Activated CD4-positive, alpha-beta T cell treated with anti-CD3 and anti-CD28 coated beads for 36 hours (primary cell): ENCODE measurements around the gene SGCG. TPM values are rescaled to one million over a fixed set of nuclear protein-coding genes. Genes with fewer than 3 reads are reported as not detected.

ENCODE experiments used
- ATAC-seq: fragments of 200-7000 bp; cut with Tn5 transposase; one replicate; pipeline ENCODE4 v1.10.0; 2021; ENCODE audit warnings: mild to moderate bottlenecking, moderate library complexity
- CTCF ChIA-PET: fragments of 350-600 bp; sonication (Branson Sonifier 250); formaldehyde crosslinking; loops from one replicate; lab custom pipeline; 2021; ENCODE audit warnings: antibody characterized with exemption; lab: Charles Lee
- POLR2A ChIA-PET: fragments of 350-600 bp; sonication (Branson Sonifier 250); formaldehyde crosslinking; loops from one replicate; lab custom pipeline; 2021; ENCODE audit warnings: antibody characterized with exemption, inconsistent platforms; lab: Charles Lee
- DNase-seq: peaks from one replicate; pipeline ENCODE4 v3.0.0-alpha.2; 2020
- H3K27ac Mint-ChIP-seq: one replicate; pipeline ENCODE4 v1.8.0; 2021; ENCODE audit warnings: mixed read lengths
- H3K27me3 Mint-ChIP-seq: one replicate; pipeline ENCODE4 v1.8.0; 2021; ENCODE audit warnings: mixed read lengths
- H3K36me3 Mint-ChIP-seq: one replicate; pipeline ENCODE4 v1.8.0; 2021; ENCODE audit warnings: low read depth, mixed read lengths
- H3K4me1 Mint-ChIP-seq: one replicate; pipeline ENCODE4 v1.8.0; 2021; ENCODE audit warnings: mixed read lengths
- H3K4me3 Mint-ChIP-seq: one replicate; pipeline ENCODE4 v1.8.0; 2021; ENCODE audit warnings: mild to moderate bottlenecking, moderate library complexity, mixed read lengths
- H3K9me3 Mint-ChIP-seq: one replicate; pipeline ENCODE4 v1.8.0; 2021; ENCODE audit warnings: low read depth, mixed read lengths
- intact Hi-C, 2 experiments: fragments of 100-400 bp; cut with DNase I in 1 of 2; cut with micrococcal nuclease in 1 of 2; formaldehyde crosslinking; loops; one replicate each; pipeline versions ENCODE4 v1.14.2 to v1.15.1; 2022 to 2024; cut with DNase I, micrococcal nuclease
- total RNA-seq, 2 experiments: library from RNA; stranded (reverse); gene quantifications; one replicate each; pipeline ENCODE4 v1.2.3, GENCODE V29; 2021

Gene SGCG
- total RNA-seq, 2 experiments from 2014 or later, result not detected

- Mint-ChIP-seq H3K4me3 (no peak overlapping the region), H3K4me1 (no peaks in the 10 kb centered on the region), H3K27me3 (no peaks in the 10 kb centered on the region), H3K9me3 (peaks cover 30% of the 10 kb centered on the region), H3K27ac (no peak overlapping the region), H3K36me3 (peaks cover 89% of the 10 kb centered on the region)
- DNase-seq, result no peak
- intact Hi-C loops, result no loop called here
- ChIA-PET CTCF (no interaction called here), POLR2A (no interaction called here)
- no peak for ATAC-seq
Measured at GRCh38 chr13:23339225-23339624, 158.4 kb downstream of the SGCG start.

DNA sequence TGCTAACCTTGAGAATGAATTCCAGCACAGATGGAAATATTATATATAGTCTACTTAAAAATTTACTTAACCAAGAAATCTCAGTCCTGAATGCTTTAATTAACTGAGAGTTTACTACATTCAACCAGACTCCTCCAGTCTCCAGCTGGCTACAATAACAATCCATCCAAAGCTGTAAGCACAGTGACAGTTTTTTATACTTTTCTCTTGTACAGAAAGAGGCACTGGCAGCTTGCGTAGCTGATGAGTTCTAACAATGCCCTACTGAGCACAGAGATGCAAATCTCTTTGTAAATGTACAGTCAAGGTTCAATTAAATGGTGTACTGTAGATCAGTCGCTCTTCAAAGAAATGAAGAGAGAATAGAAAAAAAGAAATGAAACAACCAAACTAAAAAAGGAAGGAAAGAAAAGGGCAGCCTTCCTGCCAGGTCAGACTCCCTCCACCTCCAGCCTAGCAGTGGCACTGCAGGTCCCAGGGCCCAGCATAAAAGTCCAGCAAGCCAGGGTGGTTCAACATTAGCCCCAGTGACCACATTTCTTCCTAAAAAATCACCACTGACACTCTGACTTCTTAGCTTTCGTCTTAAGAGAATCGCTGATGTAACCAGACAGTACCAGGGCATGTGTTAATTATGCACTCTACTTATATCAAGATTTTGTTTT is 164.3 kb downstream of the SGCG start:
- Mint-ChIP-seq H3K36me3 (peaks cover 88% of the 10 kb centered on the region), H3K9me3 (peaks cover 6% of the 10 kb centered on the region), H3K27ac (no peak overlapping the region), H3K27me3 (no peaks in the 10 kb centered on the region), H3K4me3 (no peak overlapping the region), H3K4me1 (no peaks in the 10 kb centered on the region)
- ATAC-seq (no peak), DNase-seq (no peak)
- CTCF ChIA-PET, result no interaction called here
- POLR2A ChIA-PET, result no interaction called here
- intact Hi-C loops, result no loop called here

- Mint-ChIP-seq H3K4me1 (no peaks in the 10 kb centered on the region), H3K27me3 (no peaks in the 10 kb centered on the region), H3K9me3 (peaks cover 4% of the 10 kb centered on the region), H3K27ac (no peak overlapping the region), H3K4me3 (no peak overlapping the region), H3K36me3 (peaks cover 90% of the 10 kb centered on the region)
- DNase-seq (no peak), ATAC-seq (no peak)
- CTCF ChIA-PET, result no interaction called here
- intact Hi-C loops, result no loop called here
- POLR2A ChIA-PET, result no interaction called here
Measured at GRCh38 chr13:23347601-23348000, 166.8 kb downstream of the SGCG start.

- CTCF ChIA-PET, result no interaction called here
- Mint-ChIP-seq H3K4me3 (no peak overlapping the region), H3K36me3 (peaks cover 91% of the 10 kb centered on the region)
Measured at GRCh38 chr13:23348262-23349127, 167.7 kb downstream of the SGCG start.

DNA sequence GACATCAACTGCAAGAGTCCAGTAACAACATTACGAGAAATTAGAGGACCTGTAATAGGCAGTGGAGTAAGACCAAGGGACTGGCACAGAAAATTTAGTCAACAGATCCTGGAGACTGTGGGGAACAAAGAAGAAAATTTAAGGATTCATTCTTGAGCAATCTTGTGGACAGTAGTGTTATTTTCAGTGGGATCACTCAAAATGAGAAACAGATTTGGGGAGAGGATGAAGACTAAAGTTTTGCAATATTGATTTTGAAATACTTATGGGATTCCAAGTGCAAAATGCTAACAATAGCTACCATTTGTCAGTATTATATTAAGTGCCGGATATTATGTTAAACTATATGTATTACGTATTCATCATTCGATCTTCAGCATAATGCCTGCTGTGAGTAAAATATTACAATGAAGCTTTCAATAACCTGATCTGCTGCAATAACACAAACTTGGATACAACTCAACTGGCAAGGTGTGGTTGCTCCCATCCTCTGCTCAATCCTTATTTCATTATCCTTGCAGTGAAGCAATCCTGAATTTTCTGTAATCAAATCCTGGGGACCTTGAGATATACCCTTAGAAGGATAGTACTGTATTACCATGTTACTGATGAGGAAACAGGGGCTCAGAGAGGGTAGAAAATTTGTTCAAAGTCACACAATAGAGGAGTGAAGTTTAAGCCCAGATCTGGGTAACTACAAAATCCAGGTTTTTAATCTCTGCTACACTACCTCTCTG is 168.6 kb downstream of the SGCG start:
- Mint-ChIP-seq H3K4me1 (no peaks in the 10 kb centered on the region), H3K36me3 (peaks cover 85% of the 10 kb centered on the region), H3K27me3 (no peaks in the 10 kb centered on the region), H3K4me3 (no peak overlapping the region), H3K27ac (no peak overlapping the region), H3K9me3 (peaks cover 4% of the 10 kb centered on the region)
- intact Hi-C loops, result no loop called here
- ChIA-PET CTCF (interaction anchor here (0.9 kb wide), 2 partner anchors 13 to 560 kb away, joined by 3 read pairs; no protein-coding TSS in a partner anchor), POLR2A (no interaction called here)
- ATAC-seq (no peak), DNase-seq (no peak)

More at GRCh38 chr13:23348262-23349127, 167.7 kb downstream of the SGCG start:
- POLR2A ChIA-PET, result no interaction called here
- intact Hi-C loops, result no loop called here
- DNase-seq, result no peak
- Mint-ChIP-seq H3K27ac (no peak overlapping the region), H3K9me3 (peaks cover 4% of the 10 kb centered on the region), H3K27me3 (no peaks in the 10 kb centered on the region), H3K4me1 (no peaks in the 10 kb centered on the region)
- ATAC-seq, result no peak

DNA sequence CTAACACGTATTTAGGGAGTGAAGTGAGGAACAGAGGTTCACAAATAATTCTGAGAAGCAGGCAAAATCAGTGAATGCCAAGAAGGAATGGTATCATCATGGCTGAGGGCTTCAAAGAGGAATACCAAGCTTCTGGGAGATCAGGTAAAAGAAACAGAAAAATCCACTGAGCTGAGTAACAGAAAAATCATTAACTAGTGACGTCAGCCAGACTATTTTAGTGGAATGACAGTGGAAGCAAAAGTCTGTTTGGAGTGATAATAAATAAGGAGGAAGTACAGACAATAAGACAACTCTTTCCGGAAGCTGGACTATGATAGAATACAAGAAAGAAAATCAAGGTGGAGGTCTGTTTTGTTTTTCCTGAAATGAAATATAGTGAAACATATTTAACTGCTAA is 169.2 kb downstream of the SGCG start:
- Mint-ChIP-seq H3K36me3 (peaks cover 86% of the 10 kb centered on the region), H3K9me3 (peaks cover 4% of the 10 kb centered on the region), H3K27me3 (no peaks in the 10 kb centered on the region), H3K4me3 (no peak overlapping the region), H3K4me1 (no peaks in the 10 kb centered on the region), H3K27ac (no peak overlapping the region)
- ChIA-PET POLR2A (no interaction called here), CTCF (interaction anchor here (0.6 to 0.9 kb wide), 3 partner anchors 12 to 560 kb away, joined by 3 read pairs; no protein-coding TSS in a partner anchor)
- ATAC-seq (no peak), DNase-seq (no peak)
- intact Hi-C loops, result no loop called here

DNA sequence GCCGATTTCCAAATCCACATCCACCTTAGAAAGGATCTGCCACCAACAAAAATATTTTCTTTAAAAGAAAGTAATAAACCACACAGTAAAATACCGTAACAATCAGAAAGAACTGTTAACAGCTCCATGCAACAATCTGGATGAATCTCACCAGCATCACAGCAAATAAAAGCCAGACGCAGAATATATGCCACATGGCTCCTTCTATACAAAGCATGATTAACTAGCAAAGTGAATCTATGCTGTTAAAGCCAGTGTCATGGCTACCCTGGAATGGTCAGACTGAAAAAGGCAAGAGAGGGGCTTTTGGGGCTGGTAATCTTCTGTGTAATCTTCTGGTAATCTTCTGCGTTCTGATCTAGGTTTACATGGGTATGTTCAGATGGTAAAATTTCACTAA is 171.4 kb downstream of the SGCG start:
- Mint-ChIP-seq H3K4me3 (no peak overlapping the region), H3K4me1 (no peaks in the 10 kb centered on the region), H3K36me3 (peaks cover 82% of the 10 kb centered on the region), H3K27me3 (no peaks in the 10 kb centered on the region), H3K9me3 (peaks cover 4% of the 10 kb centered on the region), H3K27ac (no peak overlapping the region)
- DNase-seq (no peak), ATAC-seq (no peak)
- intact Hi-C loops, result no loop called here
- POLR2A ChIA-PET, result no interaction called here
- CTCF ChIA-PET, result interaction anchor here (1.2 kb wide), 1 partner anchor 120 kb away, joined by 3 read pairs; no protein-coding TSS in a partner anchor

- Mint-ChIP-seq H3K4me1 (no peaks in the 10 kb centered on the region), H3K27me3 (no peaks in the 10 kb centered on the region), H3K36me3 (peaks cover 71% of the 10 kb centered on the region), H3K9me3 (no peaks in the 10 kb centered on the region), H3K4me3 (no peak overlapping the region), H3K27ac (no peak overlapping the region)
- ChIA-PET POLR2A (no interaction called here), CTCF (no interaction called here)
- intact Hi-C loops, result no loop called here
- no peak for DNase-seq
- ATAC-seq, result no peak
Measured at GRCh38 chr13:23354520-23354919, 173.7 kb downstream of the SGCG start.

GRCh38 chr13:23356368-23356767 is 175.6 kb downstream of the SGCG start:
- DNase-seq (no peak), ATAC-seq (no peak)
- Mint-ChIP-seq H3K4me3 (no peak overlapping the region), H3K27ac (no peak overlapping the region), H3K4me1 (no peaks in the 10 kb centered on the region), H3K9me3 (no peaks in the 10 kb centered on the region), H3K36me3 (peaks cover 61% of the 10 kb centered on the region), H3K27me3 (no peaks in the 10 kb centered on the region)
- ChIA-PET CTCF (interaction anchor here (0.8 kb wide), 1 partner anchor 10 kb away, joined by 3 read pairs; no protein-coding TSS in a partner anchor), POLR2A (no interaction called here)
- intact Hi-C loops, result no loop called here

DNA sequence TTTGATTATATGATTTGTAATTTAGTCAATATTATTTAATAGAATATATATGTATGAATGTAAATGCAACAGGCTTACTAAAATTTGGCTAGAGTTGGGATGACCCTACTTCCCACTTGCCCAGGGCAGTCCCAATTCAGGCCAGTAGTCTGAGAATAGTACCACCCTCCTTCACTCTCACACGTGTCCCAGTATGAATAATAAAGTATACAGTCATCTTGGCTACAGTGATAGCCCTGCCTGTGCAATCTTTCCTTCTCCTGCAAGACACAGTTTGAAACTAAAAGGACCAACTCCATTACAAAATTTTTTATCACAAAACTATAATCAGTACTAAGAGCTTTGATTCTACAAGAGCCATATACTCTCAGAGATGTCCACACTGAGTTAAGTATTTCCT is 176.6 kb downstream of the SGCG start:
- no peaks in the 10 kb centered on the region for H3K9me3 Mint-ChIP-seq
- no peak overlapping the region for H3K4me3 Mint-ChIP-seq
- ATAC-seq (no peak), DNase-seq (no peak)
- H3K4me1 Mint-ChIP-seq, result no peaks in the 10 kb centered on the region
- no peak overlapping the region for H3K27ac Mint-ChIP-seq
- ChIA-PET POLR2A (no interaction called here), CTCF (interaction anchor here (0.8 kb wide), 1 partner anchor 163 kb away, joined by 4 read pairs; no protein-coding TSS in a partner anchor)
- no peaks in the 10 kb centered on the region for H3K27me3 Mint-ChIP-seq
- H3K36me3 Mint-ChIP-seq, result peaks cover 58% of the 10 kb centered on the region
- intact Hi-C loops, result no loop called here

DNA sequence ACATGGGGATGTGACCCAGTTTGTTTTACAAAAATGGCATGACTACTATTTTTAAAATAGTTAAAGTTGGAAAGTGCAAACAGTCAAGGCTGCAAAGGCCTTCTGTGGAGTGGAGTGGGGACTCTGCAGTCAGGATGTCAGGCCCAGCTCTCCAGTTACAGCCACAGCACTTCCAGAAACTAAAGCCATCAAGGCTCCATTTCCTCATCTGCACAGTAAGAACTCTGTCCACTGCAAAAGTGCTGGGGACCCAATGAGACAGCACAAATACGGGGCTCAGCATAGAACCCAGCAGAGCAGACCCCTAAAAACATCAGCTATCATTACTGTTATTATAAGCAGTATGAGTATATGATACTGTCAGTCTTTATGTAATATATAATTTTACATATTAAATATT is 179.1 kb downstream of the SGCG start:
- H3K4me1 Mint-ChIP-seq, result no peaks in the 10 kb centered on the region
- no peak for DNase-seq
- intact Hi-C loops, result no loop called here
- peaks cover 54% of the 10 kb centered on the region for H3K36me3 Mint-ChIP-seq
- H3K4me3 Mint-ChIP-seq, result no peak overlapping the region
- no peaks in the 10 kb centered on the region for H3K27me3 Mint-ChIP-seq
- no peaks in the 10 kb centered on the region for H3K9me3 Mint-ChIP-seq
- ChIA-PET POLR2A (no interaction called here), CTCF (no interaction called here)
- H3K27ac Mint-ChIP-seq, result no peak overlapping the region
- ATAC-seq, result no peak
